Cardiac septum (tissue), 1 donor: ENCODE data around the gene SYT7. TPM values are rescaled to one million over a fixed set of nuclear protein-coding genes. Genes with fewer than 3 reads are reported as not detected.

ENCODE experiments used
- DNase-seq: peaks from one replicate; pipeline ENCODE4 v3.0.0-alpha.2; 2020; ENCODE audit warnings: low spot score
- intact Hi-C: fragments of 100-400 bp; cut with DNase I; formaldehyde crosslinking; loops from one replicate; pipeline ENCODE4 v1.14.0; 2022
- total RNA-seq: library from RNA; stranded (reverse); fragmentation: NEBNext Ultra II Directional; extraction: Animal tissue kit (Norgen Biotek cat#: 25700); gene quantifications from one replicate; pipeline ENCODE4 v1.2.1, GENCODE V29; 2021
- donor health status: DM: no; HTN: no; CAD: no.

SYT7 gene
- total RNA-seq, 1 donor from 2014 or later, result 9.3 TPM

DNA sequence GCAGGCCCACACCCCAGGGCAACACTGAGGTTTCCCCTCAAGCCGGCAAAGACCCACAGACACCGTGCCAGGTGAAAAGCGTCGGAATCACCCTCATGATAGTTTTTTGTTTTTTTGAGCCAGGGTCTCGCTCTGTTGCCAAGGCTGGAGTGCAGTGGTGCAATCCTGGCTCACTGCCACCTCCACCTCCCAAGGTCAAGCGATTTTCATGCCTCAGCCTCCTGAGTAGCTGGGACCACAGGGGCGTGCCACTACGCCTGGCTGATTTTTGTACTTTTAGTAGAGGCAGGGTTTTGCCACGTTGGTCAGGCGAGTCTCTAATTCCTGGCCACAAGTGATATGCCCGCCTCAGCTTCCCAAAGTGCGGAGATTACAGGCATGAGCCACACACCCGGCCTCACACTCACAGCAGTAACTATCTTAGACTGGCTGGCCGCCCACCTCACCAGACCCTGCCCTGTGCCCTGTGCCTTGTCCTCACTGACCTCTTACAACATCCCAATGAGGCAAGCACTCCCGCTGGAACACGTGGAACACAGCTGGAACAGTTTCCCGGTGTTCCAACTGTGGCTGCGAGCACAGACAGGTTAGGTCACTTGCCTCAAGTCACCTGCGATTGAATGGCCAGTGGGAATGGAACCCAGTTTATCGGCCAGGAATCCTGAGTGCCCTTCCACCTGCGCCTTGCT lies 51.2 kb downstream of the SYT7 start:
- intact Hi-C loops, result no loop called here
- DNase-seq, result no peak

DNA sequence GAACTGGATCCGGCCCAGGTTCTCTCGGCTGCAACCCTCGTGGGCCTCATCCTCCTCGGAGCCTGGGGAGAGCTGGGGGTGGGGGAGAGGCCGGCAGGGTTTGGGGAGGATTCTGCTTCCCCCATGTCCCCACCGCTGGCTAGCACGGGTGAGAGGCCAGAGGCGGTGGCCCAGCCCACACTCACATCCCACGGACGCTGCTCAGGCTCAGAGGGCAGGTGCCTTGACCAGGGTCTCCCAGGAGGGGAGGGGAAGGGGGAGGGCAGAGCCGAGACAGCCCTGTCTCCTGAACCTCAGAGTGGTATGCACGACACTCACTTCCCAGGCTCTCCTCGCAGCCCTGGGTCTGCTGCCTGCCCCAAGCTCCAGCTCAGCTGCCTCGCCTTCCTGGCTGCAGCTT lies 52.8 kb downstream of the SYT7 start:
- intact Hi-C loops, result no loop called here
- no peak for DNase-seq

DNA sequence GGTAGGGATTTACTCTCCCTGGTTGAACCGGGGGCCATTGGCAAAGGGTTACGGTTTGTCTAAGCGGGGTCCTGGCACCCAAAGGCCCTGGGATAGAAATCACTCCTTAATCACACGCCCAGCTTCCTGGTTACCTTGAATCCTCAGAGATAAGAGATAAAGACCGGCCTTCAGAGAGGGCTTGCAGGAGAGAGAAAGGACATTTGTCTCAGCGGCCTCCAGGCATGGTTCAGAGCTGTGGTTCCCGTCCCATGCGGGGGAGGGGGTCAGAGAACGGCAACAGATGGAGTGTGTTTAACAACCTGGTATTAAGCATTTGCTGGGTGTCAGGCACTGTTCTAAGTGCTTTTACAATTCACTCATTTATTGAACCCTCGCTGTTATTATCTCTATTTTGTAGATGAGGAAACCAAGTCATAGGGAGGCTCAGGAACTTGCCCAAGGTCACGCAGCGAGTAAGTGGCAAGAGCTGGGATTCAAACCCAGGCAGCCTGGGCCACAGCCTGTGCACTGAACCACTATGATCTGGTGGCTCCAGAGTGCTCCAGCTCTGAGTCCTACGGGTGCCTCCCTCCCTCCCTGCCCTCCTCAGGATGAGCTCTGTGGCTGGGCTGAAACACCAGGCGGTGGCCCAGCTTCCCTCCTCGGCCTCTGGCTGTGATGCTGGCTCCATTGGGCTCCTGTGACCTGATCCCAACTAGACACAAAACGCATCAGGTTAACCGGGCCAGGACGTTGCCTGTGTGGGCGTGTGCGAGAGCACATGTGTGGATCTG lies 53.7 kb downstream of the SYT7 start:
- no peak for DNase-seq

DNA sequence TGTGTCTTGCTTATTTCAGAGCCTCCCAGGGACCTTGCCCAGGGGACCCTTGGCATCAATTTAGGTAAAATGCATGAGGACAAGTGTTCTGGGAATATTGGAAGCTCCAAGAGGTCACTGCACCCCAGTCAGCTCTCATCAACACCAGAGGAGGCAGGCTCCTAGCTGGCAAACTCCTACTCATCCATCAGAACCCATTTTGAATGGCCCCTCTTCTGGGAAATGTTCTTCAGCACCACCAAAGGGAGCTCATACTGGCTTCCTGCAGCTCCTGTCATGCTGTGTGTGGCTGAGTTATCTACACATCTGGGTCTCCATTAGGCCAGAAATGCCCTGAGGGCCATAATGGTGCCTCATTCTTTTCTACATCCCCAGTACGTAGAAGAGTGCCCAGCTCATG lies 54.6 kb downstream of the SYT7 start:
- DNase-seq, result no peak
- intact Hi-C loops, result no loop called here

More for the DNA sequence above, 53.7 kb downstream of the SYT7 start:
- intact Hi-C loops, result no loop called here

DNA sequence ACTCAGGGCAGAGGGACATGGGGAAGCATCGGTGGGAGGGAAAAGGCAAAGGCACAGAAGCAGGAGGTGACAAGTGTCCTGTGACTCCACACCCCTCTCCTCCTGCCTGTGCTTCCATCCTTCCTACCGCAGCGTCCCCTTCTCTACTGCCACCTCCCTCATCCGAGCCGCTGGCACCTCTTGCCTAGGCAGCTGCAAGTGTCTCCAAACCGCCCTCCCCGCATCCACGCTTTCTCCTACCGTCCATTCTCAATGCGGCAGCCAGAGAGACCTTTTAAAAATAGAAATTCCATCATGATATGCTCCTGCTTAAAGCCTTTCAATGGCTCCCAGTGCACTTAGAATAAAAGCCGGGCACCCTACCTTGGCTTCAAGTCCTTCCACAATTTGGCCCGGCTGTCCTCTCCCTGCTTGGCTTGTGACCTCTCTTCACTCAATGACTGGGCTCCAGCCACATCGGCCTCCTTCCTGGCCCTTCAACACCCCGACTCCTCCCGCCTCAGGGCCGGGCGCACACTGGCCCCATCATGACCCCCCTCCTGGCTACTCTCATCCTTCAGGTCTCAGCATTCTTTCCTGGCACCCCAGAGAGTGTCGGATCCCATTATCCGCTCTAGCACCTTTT lies 55.8 kb downstream of the SYT7 start:
- intact Hi-C loops, result no loop called here
- DNase-seq, result no peak

DNA sequence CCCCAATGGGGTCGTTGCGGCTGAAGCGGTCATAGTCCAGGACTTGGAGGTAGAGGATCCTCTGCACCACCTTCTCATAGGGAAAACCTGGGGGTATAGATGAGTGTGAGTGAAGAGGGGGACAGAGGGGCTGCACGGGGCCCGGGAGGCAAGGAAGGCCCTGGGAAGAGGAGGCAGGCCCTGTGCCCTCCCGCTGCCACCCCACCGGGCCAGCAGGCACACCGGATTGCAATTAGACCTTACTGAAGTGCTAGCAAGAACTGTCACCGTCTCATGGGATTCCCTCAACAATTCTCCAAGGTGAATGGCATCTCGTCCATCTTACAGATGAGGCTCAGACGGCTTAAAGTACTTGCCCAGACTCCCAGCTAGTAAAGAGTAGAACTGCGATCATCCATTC lies 56.4 kb downstream of the SYT7 start:
- DNase-seq, result no peak
- intact Hi-C loops, result no loop called here

DNA sequence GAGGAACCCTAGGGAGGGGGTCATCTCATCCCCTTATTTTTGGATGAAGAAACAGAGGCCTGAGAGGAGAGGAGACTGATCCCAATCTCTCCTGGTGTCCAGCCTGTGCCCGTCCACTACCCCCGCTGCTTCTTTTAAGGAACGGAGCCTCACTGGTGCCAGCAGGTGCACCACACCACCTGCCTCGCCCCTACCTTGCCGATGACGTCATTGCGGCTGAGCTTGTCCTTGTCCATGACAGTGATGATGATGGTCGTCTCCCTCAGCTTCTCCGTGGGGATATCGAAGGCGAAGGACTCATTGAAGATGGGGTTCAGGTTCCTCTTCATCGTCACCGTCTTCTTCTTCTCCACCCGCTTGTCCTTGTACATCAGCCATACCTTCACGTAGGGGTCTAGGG lies 58.0 kb downstream of the SYT7 start:
- intact Hi-C loops, result no loop called here
- no peak for DNase-seq

DNA sequence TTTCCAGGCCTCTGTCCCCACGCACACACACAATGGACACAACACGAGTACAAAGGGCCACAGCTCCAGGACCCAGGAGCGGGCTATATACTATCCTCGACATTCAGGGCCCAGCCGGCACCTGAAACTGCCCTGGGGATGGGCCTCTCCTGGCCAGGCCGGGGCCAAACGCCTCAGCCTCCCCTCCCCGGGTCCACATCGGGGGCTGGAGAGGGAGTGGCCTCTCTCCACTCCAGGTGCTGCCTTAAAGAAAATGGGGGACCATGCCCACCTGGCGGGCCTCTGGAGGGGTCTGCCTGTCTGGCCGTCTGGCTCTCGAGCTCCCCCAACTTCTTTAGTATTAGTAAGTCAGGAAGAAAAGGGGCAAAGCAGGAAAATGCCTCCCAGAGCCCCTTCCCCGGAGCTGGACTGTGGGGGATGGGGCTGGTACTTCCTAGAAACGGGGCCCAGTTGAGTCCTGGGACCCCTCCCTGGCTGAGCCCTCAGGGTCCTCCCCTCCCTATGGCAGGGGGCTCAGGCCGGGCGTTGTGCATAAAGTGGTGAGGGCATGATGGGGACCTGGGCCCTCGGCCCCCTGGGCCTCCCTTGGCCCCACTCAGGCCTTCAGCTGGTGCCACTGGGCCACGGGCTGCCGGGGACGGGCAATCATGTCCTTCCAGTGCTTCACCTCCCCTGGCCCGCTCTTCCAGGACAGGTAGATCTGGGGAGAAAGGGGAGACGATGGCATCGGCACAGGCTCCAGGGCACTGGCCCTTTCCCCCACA lies 62.7 kb downstream of the SYT7 start:
- intact Hi-C loops, result no loop called here
- DNase-seq, result no peak

DNA sequence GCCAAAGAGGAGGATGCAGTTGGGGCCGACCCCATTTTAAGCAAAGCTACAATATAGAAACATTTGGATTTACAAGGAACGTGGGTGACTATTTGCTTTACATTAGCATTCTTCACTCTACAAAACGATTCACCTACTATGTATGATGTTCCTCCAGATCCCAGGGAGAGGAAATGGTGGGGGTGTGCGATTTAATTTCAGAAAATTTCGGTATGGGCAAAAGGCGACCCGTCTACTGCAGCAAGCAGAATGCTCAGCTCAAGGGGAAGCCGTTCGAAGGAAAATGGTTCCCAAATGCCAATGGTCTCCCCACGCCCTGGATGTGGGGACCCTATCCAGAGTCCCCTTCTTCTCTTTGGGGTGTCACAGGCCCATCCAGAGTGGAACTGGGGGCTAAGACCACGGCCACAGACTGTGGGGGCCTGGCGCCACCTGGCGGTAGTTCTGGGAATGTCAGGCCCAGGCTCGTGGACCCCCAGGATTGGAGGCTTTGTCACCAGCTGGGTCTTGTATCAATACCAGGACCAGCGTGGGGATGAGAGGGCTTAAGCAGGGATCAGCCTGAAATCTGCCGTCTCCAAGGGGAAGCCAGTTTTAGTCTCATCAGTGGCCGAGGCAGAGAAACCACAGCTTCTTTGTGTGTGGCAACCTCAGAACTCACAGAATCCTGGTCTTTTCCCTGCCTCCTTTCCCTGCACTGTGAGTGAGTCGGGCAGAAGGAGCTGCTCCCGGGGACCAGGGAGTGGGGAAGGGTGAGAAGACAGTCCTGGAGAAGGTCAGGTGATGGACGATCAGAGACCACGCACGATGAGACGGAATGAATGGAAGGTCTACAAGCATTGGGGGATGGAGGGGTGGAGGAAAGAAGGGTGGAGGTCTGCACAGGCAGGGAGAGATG lies 64.0 kb downstream of the SYT7 start:
- intact Hi-C loops, result loop anchor here (2.0 kb wide), 2 partner anchors 40 to 70 kb away; no protein-coding TSS in a partner anchor
- no peak for DNase-seq

DNA sequence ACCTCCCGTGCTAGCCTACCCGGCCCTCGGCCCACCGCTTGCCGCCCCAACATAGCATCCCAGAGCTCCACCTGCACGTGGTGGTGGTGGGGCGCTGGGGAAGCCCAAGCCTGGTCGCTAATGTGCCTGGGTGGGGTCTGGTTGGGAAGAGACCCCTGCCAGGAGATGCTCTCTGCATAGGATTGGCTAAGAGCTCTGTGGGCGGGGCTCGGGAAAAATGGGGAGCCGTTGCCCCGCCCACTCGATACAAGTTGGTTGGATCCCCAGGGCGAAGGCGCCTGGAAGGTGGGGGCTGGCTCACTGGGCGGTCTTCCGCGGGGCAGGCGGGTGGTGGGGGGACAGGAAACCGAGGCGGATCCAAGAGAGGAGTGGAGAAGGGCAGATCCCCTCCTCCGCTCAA lies 64.7 kb downstream of the SYT7 start:
- intact Hi-C loops, result loop anchor here (2.0 kb wide), 2 partner anchors 39 to 69 kb away; no protein-coding TSS in a partner anchor
- no peak for DNase-seq

DNA sequence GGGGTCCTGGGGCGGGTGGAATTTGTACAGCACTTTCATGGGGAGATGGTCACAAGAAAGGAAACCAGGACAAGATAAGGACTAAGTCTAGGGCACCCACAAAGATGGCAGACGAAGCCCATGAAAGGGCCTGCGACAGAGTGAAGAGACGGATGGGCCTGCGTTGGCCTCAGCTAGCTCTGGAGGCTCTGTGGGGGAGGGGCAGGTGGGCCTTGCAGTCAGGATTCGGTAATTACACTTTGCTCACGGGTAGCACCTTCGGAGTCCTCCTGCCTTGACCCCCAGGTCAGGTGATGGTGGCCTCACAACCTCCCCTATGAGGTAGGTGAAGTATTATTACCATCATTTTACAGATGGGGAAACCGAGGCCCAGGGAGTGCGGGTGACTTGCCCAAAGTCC lies 65.2 kb downstream of the SYT7 start:
- DNase-seq, result no peak

DNA sequence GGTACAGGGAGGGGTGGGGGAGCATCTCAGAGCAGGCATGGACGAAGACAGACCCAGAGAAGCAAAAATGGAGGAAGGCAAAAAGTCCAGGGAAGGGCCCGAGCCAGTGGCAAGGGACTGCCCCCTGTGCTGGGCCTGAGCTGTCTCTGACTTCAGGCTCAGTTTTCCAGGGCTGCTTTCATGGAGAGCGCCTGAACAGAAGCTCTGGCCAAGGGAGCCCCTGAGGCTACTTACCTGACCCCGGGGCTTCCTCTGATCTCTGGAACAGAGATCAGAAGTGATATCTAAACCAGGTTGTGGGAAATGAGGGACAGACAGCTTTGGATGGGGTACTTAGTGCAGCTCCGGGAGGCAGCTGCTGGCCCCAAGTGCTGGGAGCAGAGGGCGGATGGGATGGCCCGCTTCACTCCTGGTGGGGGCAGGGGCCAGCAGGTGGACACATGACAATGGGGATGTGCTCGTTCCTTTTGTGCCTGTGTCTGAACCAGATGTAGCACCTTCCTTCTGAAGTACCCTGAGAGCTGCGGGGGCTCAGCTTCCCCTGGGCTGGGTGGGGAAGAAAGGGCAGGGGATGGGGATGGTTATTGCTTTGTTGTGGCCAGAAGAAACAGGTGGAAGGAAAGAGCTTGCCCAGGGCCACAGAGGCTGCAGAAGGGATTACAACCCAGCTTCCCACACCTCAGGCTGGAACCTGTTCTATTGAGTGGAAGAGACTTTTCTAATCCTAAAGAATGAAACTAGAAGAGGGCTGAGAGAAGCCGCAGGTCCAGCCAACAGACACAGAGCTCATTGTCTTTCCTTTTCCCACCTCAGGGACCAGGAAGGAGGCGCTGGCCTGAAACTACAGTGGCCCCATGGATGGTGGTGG lies 66.6 kb downstream of the SYT7 start:
- intact Hi-C loops, result no loop called here
- DNase-seq, result no peak

More for the DNA sequence above, 65.2 kb downstream of the SYT7 start:
- intact Hi-C loops, result loop anchor here (2.0 kb wide), 2 partner anchors 39 to 69 kb away; no protein-coding TSS in a partner anchor

DNA sequence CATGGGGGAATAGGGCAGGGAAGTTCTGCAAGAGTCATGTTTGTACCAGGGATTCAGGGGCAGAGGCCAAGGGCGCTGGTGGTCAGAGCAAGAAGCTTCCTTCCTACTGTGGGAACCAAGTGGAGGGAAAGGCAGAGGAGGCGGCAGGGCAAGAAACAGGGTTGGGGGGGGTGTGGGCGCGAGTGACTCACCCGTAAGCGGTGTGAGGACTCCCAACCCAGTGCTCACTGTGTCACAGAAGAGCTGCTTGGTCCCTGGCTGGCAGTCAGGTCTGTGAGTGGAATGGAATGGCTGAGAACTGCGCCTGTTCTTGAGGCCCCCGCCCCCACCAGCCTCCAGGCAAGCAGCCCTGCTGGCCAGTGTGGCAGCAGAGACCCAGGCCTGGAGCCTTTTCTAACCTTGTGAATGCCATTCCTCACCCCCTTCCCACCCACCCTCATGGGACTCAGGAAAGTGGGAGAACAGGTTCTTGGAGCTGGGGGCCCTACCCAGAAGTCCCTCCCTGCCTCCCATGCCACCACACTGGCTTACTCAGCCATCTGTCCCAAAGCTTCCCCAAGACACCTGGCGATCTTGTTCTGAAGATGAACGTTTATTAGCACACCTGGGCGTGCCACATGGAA lies 67.6 kb downstream of the SYT7 start:
- DNase-seq, result no peak
- intact Hi-C loops, result no loop called here

DNA sequence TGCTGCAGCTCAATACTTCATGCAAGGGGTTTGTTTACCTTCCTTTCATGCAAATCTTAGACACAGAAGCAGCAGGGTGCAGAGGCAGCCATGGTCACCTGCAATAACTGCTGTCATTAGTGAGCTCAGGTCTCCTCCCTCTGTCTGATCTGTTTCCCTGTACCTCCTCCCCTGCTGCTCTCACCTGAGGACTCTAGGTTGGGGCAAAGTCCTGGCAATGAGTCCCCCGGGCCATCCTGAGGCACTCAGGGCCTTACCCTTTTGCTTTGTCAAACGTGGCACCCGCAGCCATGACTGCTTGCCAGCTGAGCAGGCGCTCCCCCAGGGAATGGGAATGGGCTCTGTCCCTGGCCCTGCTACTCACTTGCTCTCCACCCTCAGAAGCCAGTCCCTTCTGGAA lies 68.4 kb downstream of the SYT7 start:
- intact Hi-C loops, result no loop called here
- no peak for DNase-seq

DNA sequence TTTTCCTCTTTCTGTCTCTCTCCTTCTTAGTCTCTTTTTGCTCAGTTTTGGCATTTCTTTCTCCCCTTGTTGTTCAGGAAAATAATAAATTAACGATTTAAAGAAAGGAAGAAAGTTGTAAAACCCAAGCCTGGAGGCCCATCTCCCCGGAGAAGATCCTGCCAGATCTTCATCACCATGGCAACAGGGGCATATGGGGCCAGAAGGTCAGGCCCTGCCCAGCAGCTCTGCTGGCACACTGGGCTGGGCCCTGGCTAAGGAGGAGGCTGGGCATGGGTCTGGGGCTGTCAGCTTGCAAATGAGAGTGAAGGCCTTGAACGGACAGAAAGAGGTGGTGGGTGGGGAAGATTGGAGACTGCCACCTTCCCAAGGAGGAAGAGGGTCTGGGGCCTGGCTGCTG lies 69.5 kb downstream of the SYT7 start:
- intact Hi-C loops, result no loop called here
- DNase-seq, result no peak

DNA sequence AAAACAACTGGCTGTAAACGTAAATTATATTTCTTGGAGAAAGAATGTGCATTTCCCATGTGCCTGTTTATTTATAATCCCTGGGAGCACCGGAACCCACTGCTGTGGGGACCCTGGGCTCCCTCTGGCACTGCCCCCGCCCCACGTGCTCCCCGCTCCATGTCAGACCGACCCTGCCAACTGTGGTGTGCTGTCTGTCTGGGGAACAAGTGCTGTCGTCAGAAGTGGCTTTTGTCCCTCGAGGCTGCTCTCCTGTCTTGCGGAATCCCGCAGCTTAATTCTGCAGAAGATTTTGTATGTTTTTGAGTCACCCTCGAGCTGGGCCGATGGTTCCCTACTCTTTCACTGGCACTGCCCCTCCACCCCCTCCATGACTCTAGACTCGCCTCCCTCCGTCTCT lies 69.9 kb downstream of the SYT7 start:
- intact Hi-C loops, result no loop called here
- no peak for DNase-seq

DNA sequence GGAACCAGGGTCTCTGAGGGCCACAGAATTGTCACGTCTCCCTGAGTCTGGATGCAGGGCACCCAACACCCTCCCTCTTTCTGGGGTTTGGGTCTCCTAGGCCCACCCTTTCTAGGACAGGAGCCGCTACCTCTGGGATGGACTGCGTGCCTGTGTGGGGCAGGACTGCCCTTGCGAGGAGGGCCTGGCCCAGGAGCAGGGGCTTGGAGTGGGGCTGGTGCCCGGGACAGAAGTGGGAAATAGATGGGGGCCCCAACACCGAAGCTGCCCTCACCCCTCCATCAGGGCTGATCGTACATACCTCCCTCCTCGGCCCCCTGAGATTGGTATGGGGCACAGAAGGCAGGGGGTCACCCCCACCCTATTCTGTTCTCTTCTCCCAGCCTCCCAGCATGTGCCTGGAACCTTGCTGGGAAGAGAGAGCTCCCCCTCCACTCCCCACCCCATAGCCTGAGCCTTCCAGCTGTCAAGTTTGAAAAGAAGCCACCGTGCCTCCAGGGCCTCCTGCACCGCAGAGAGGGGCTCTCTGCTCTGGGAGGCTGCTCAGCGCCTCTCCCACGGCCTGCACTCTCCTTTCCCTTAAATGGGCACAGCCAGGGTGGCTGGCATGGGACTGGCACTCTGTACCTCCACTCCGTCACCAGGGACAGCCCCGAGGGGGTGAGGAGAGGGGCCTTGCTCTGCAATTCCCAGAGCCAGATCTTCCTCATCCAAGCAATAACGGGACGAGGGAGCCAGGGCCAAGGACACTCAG lies 70.5 kb downstream of the SYT7 start:
- intact Hi-C loops, result no loop called here
- DNase-seq, result no peak
